HepG2 (cell line): Measurements from ENCODE around the gene PIM3. TPM values are rescaled to one million over a fixed set of nuclear protein-coding genes. Genes with fewer than 3 reads are reported as not detected.

ENCODE experiments used
- ADNP ChIP-seq: sonication (generic); formaldehyde crosslinking; IDR thresholded peaks from 2 replicates; pipeline ENCODE4 v1.4.0; 2020; ENCODE audit warnings: missing genetic modification reagents
- FOXJ3 ChIP-seq: sonication (generic); formaldehyde crosslinking; IDR thresholded peaks from 2 replicates; pipeline ENCODE4 v1.4.0; 2020; ENCODE audit warnings: missing genetic modification reagents, mild to moderate bottlenecking, borderline replicate concordance
- GABPA ChIP-seq, 2 experiments: IDR thresholded peaks; 2 replicates each; pipeline ENCODE4 v1.6.1; 2011 to 2016; ENCODE audit warnings: low read depth in 2 of 2, low read length in 1 of 2, missing biosample characterization in 1 of 2, missing genetic modification characterization in 1 of 2
- IRX3 ChIP-seq: sonication (generic); formaldehyde crosslinking; IDR thresholded peaks from 2 replicates; pipeline ENCODE4 v1.8.1; 2023; ENCODE audit warnings: mild to moderate bottlenecking, low read depth, missing genetic modification reagents, borderline replicate concordance
- KDM1A ChIP-seq: IDR thresholded peaks from 2 replicates; pipeline ENCODE4 v1.6.1; 2016; ENCODE audit warnings: missing compliant biosample characterization
- KLF6 ChIP-seq: IDR thresholded peaks from 2 replicates; pipeline ENCODE4 v1.8.0; 2016; ENCODE audit warnings: missing biosample characterization, missing genetic modification reagents
- MIER2 ChIP-seq: IDR thresholded peaks from 2 replicates; pipeline ENCODE4 v1.6.1; 2016; ENCODE audit warnings: missing biosample characterization, missing genetic modification reagents
- SAP130 ChIP-seq: IDR thresholded peaks from 2 replicates; pipeline ENCODE4 v1.6.1; 2016; ENCODE audit warnings: low read depth
- SPEN ChIP-seq: sonication (generic); formaldehyde crosslinking; IDR thresholded peaks from 2 replicates; pipeline ENCODE4 v1.5.1; 2020; ENCODE audit warnings: low read depth, mild to moderate bottlenecking, missing genetic modification reagents
- TMF1 ChIP-seq: sonication (generic); formaldehyde crosslinking; IDR thresholded peaks from 2 replicates; pipeline ENCODE4 v1.8.1; 2022; ENCODE audit warnings: low read depth, missing genetic modification reagents
- XRCC5 ChIP-seq: fragments of 200-400 bp; formaldehyde crosslinking; optimal IDR thresholded peaks from 2 replicates; pipeline ENCODE3; 2017; ENCODE audit warnings: mild to moderate bottlenecking, low read length
- ZFP36 ChIP-seq: fragments of 150-350 bp; IDR thresholded peaks from 2 replicates; pipeline ENCODE4 v1.6.1; 2018; ENCODE audit warnings: borderline replicate concordance, low read length, low read depth; ENCODE audit not compliant: partially characterized antibody
- ZNF143 ChIP-seq: sonication (generic); formaldehyde crosslinking; IDR thresholded peaks from 2 replicates; pipeline ENCODE4 v1.4.0; 2020; ENCODE audit warnings: missing genetic modification reagents
- ZNF256 ChIP-seq: sonication (generic); formaldehyde crosslinking; conservative IDR thresholded peaks from 2 replicates; pipeline ENCODE4 v1.4.0; 2020; ENCODE audit warnings: missing genetic modification reagents
- polyA plus RNA-seq, 8 experiments: library from polyadenylated mRNA; depleted of rRNA in 3 of 8; stranded (reverse) in 7 of 8; unstranded in 1 of 8; fragments of >200 nt; fragmentation: Illumina TruSeq in 4 of 8; extraction: Trizol in 4 of 8; gene quantifications; 2 replicates each; pipeline versions ENCODE4 v1.2.1 to v1.2.3, GENCODE V29; 2011 to 2016; ENCODE audit warnings: low read depth in 4 of 8, missing spikeins in 1 of 8, mixed read lengths in 1 of 8; ENCODE audit not compliant: insufficient read depth in 1 of 8
- total RNA-seq, 5 experiments: library from RNA; depleted of rRNA; stranded (reverse); fragments of >200 nt; fragmentation: Illumina TruSeq; extraction: Trizol; gene quantifications; 2 replicates each; pipeline ENCODE4 v1.2.3, GENCODE V29; 2016; ENCODE audit warnings: low read depth in 1 of 5
- TF ChIP-seq, protein P1 (sequence below), 2 experiments: fragments of 450-650 bp in 1 of 2; sonication (generic) in 1 of 2; formaldehyde crosslinking in 1 of 2; IDR thresholded peaks; 2 replicates each; pipeline versions ENCODE4 v1.6.1 to v1.8.0; 2016 to 2022; ENCODE audit warnings: antibody characterized with exemption in 1 of 2, mild to moderate bottlenecking in 1 of 2, missing genetic modification reagents in 1 of 2
- TF ChIP-seq, protein P2 (sequence below): sonication (generic); formaldehyde crosslinking; IDR thresholded peaks from 2 replicates; pipeline ENCODE4 v1.4.0; 2020; ENCODE audit warnings: mild to moderate bottlenecking, low read depth, missing genetic modification reagents
- TF ChIP-seq, protein P3 (sequence below): sonication (generic); formaldehyde crosslinking; IDR thresholded peaks from 2 replicates; pipeline ENCODE4 v1.4.0; 2020; ENCODE audit warnings: missing genetic modification reagents, borderline replicate concordance
- TF ChIP-seq, protein P4 (sequence below): IDR thresholded peaks from 2 replicates; pipeline ENCODE4 v1.6.1; 2016; ENCODE audit warnings: low read depth, borderline replicate concordance

The PIM3 gene
- total and polyA plus RNA-seq, 2 of the 13 experiments (the other 11 are each of a cell fraction or from before 2014, with no cell fraction given) = 21.6 to 31.2 TPM

- TF ChIP-seq, protein P1, sequence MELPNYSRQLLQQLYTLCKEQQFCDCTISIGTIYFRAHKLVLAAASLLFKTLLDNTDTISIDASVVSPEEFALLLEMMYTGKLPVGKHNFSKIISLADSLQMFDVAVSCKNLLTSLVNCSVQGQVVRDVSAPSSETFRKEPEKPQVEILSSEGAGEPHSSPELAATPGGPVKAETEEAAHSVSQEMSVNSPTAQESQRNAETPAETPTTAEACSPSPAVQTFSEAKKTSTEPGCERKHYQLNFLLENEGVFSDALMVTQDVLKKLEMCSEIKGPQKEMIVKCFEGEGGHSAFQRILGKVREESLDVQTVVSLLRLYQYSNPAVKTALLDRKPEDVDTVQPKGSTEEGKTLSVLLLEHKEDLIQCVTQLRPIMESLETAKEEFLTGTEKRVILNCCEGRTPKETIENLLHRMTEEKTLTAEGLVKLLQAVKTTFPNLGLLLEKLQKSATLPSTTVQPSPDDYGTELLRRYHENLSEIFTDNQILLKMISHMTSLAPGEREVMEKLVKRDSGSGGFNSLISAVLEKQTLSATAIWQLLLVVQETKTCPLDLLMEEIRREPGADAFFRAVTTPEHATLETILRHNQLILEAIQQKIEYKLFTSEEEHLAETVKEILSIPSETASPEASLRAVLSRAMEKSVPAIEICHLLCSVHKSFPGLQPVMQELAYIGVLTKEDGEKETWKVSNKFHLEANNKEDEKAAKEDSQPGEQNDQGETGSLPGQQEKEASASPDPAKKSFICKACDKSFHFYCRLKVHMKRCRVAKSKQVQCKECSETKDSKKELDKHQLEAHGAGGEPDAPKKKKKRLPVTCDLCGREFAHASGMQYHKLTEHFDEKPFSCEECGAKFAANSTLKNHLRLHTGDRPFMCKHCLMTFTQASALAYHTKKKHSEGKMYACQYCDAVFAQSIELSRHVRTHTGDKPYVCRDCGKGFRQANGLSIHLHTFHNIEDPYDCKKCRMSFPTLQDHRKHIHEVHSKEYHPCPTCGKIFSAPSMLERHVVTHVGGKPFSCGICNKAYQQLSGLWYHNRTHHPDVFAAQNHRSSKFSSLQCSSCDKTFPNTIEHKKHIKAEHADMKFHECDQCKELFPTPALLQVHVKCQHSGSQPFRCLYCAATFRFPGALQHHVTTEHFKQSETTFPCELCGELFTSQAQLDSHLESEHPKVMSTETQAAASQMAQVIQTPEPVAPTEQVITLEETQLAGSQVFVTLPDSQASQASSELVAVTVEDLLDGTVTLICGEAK (IDR thresholded peaks at IDR 0.05) = no peak
- TF ChIP-seq, protein P1 (CRISPR knock-in tag; IDR thresholded peaks at IDR 0.05) = no peak
- TF ChIP-seq ZNF256 (CRISPR knock-in tag) = peak; percentile 75; the same call in 1 of the 2 replicates
- TF ChIP-seq KDM1A (CRISPR knock-in tag) = no peak
- no peak for TF ChIP-seq FOXJ3
- no peak for TF ChIP-seq TMF1
- no peak for TF ChIP-seq ZFP36
- TF ChIP-seq IRX3 (CRISPR knock-in tag) = no peak
- no peak for TF ChIP-seq GABPA (IDR thresholded peaks at IDR 0.05; ENCODE audit: low read depth, low read length)
- peak; percentile 42 for TF ChIP-seq GABPA (CRISPR knock-in tag; IDR thresholded peaks at IDR 0.05; ENCODE audit: low read depth)
- TF ChIP-seq KLF6 (CRISPR knock-in tag) = no peak
- peak; percentile 99 for TF ChIP-seq SAP130 (CRISPR knock-in tag)
- TF ChIP-seq, protein P2, sequence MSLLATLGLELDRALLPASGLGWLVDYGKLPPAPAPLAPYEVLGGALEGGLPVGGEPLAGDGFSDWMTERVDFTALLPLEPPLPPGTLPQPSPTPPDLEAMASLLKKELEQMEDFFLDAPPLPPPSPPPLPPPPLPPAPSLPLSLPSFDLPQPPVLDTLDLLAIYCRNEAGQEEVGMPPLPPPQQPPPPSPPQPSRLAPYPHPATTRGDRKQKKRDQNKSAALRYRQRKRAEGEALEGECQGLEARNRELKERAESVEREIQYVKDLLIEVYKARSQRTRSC (CRISPR knock-in tag) = no peak
- TF ChIP-seq XRCC5 = peak; percentile 79
- TF ChIP-seq ZNF143 (CRISPR knock-in tag) = 0 out of 2 replicates have a peak, but pooled peaks have one; percentile 11
- TF ChIP-seq, protein P3, sequence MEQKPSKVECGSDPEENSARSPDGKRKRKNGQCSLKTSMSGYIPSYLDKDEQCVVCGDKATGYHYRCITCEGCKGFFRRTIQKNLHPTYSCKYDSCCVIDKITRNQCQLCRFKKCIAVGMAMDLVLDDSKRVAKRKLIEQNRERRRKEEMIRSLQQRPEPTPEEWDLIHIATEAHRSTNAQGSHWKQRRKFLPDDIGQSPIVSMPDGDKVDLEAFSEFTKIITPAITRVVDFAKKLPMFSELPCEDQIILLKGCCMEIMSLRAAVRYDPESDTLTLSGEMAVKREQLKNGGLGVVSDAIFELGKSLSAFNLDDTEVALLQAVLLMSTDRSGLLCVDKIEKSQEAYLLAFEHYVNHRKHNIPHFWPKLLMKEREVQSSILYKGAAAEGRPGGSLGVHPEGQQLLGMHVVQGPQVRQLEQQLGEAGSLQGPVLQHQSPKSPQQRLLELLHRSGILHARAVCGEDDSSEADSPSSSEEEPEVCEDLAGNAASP (CRISPR knock-in tag) = peak; percentile 70; the same call in 1 of the 2 replicates
- TF ChIP-seq ADNP (CRISPR knock-in tag) = no peak
- TF ChIP-seq MIER2 (CRISPR knock-in tag) = peak; percentile 66; the same call in 1 of the 2 replicates
- peak; percentile 87; the same call in 1 of the 2 replicates for TF ChIP-seq SPEN (CRISPR knock-in tag)
- TF ChIP-seq, protein P4, sequence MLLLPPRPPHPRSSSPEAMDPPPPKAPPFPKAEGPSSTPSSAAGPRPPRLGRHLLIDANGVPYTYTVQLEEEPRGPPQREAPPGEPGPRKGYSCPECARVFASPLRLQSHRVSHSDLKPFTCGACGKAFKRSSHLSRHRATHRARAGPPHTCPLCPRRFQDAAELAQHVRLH (CRISPR knock-in tag) = peak; percentile 93
These were observed 10.1 kb downstream of the PIM3 start (continued) for GRCh38 chr22:49970528-49971231.
